Aortic smooth muscle cell (primary cell): ENCODE data around the gene FUT8. TPM values are rescaled to one million over a fixed set of nuclear protein-coding genes. Genes with fewer than 3 reads are reported as not detected.

Source experiments
- total RNA-seq: library from RNA; depleted of rRNA; stranded (reverse); fragments of >200 nt; gene quantifications from 2 replicates; pipeline ENCODE4 v1.2.3, GENCODE V29; 2014

Gene FUT8
- 70.7 and 73.0 TPM in 2 replicates for total RNA-seq

GRCh38 chr14:65412032-65412846, at the start of gene FUT8:
FUT8 (plus strand) TSS chr14:65412730; CDS start chr14:65561564, 148,834 bp downstream.

